Nephron progenitor cell (in vitro differentiated cells): Measurements from ENCODE around the gene ATG9A.
A peak's percentile ranks its signal among the peaks of the same experiment; 100 is the strongest.

Experiments
- DNase-seq: peaks from one replicate; pipeline ENCODE4 v3.0.0; 2021
- H3K27ac Mint-ChIP-seq: 2 replicates; pipeline ENCODE4 v1.8.0; 2021; ENCODE audit warnings: mild to moderate bottlenecking, moderate library complexity, mixed read lengths
- H3K27me3 Mint-ChIP-seq: 2 replicates; pipeline ENCODE4 v1.8.0; 2021; ENCODE audit warnings: mild to moderate bottlenecking, low read depth, mixed read lengths; ENCODE audit not compliant: poor library complexity
- H3K36me3 Mint-ChIP-seq: 2 replicates; pipeline ENCODE4 v1.8.0; 2021; ENCODE audit warnings: low read depth, mixed read lengths
- H3K4me1 Mint-ChIP-seq: 2 replicates; pipeline ENCODE4 v1.8.0; 2021; ENCODE audit warnings: mixed read lengths
- H3K4me3 Mint-ChIP-seq: 2 replicates; pipeline ENCODE4 v1.8.0; 2021; ENCODE audit warnings: mild to moderate bottlenecking, moderate library complexity, mixed read lengths
- H3K9me3 Mint-ChIP-seq: 2 replicates; pipeline ENCODE4 v1.8.0; 2021; ENCODE audit warnings: mild to moderate bottlenecking, moderate library complexity, mixed read lengths
- CTCF ChIP-seq: fragments of 200-600 bp; sonication (generic); IDR thresholded peaks from 2 replicates; pipeline ENCODE4 v1.5.0; 2021; ENCODE audit warnings: antibody characterized with exemption

The ATG9A gene

DNA sequence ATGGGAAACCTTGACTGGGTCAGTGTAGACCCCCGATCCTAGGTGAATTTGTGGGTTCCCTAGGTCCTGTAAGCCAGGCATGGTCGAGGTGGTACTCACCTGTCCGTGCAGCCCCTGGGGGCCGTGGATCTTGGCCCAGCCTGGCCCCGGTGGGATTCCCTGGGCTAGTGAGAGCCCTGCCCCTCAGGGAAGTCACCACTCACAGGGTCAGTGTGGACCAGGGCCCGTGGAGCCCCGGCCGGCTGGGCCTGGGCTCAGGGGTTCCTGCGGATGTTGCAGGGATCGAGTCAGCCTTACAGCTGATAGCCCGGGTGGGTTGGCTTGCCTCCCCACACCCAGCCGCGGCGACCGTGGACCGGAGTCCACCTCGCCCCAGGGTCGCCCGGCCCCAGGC is 528 bp downstream of the ATG9A start:
- DNase-seq = no peak
- Mint-ChIP-seq H3K27ac (no peak overlapping the region), H3K4me1 (peaks cover 41% of the 10 kb centered on the region), H3K4me3 (peak overlapping the region; percentile 84), H3K27me3 (peaks cover 7% of the 10 kb centered on the region), H3K9me3 (no peaks in the 10 kb centered on the region), H3K36me3 (peaks cover 48% of the 10 kb centered on the region)
- no peak for TF ChIP-seq CTCF

GRCh38 chr2:219228041-219228910 is 1.2 kb downstream of the ATG9A start:
- Mint-ChIP-seq H3K27ac (peak overlapping the region; percentile 42), H3K27me3 (peaks cover 7% of the 10 kb centered on the region), H3K4me3 (peak overlapping the region; percentile 84), H3K4me1 (peaks cover 41% of the 10 kb centered on the region), H3K36me3 (peaks cover 48% of the 10 kb centered on the region), H3K9me3 (no peaks in the 10 kb centered on the region)
- no peak for TF ChIP-seq CTCF
- DNase-seq = no peak

- H3K9me3 Mint-ChIP-seq = no peaks in the 10 kb centered on the region
- H3K4me3 Mint-ChIP-seq = no peak overlapping the region
- TF ChIP-seq CTCF = no peak
- DNase-seq = no peak
- peaks cover 22% of the 10 kb centered on the region for H3K4me1 Mint-ChIP-seq
- H3K36me3 Mint-ChIP-seq = peaks cover 40% of the 10 kb centered on the region
- peak overlapping the region; percentile 82 for H3K27ac Mint-ChIP-seq
- peaks cover 7% of the 10 kb centered on the region for H3K27me3 Mint-ChIP-seq
Observed at GRCh38 chr2:219225350-219225749, 4.1 kb downstream of the ATG9A start.

DNA sequence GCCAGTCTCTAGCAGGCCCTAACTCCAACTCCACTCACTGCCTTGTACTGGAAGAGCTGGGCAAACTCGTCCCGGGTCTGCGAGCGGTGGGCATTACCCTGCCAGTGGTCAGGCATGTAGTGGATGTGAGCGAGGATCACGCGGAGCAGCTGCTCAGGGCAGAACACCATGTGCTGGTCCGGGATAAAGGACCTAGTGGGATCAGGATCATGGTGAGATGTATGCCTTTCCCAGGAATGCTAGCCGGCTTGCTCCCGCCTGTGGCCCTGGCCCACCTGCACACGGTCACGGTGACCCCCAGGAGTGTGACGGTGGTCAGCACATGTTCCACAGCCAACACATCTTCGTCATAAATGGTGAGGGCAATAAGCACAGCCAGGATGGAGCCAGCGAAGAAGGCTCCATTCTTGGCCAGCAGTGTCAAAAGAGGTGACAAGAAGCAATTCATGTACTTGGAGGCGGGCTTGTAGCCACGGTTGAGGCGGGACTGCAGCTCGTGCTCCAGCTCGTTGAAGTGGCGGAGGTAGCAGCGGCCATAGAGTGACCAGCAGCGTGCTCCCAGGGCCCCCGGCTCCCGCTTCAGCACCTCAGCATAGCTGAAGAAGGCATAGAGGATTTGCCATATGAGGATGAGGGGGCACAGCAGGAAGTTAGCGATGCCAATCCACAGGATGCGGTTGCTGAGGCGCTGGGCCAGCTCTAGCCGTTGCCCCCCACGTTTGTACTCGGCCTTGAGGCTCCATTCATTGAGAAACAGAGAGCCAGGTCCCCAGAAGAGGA is 5.4 kb downstream of the ATG9A start:
- H3K27ac Mint-ChIP-seq = no peak overlapping the region
- no peak overlapping the region for H3K4me3 Mint-ChIP-seq
- H3K9me3 Mint-ChIP-seq = no peaks in the 10 kb centered on the region
- peaks cover 7% of the 10 kb centered on the region for H3K27me3 Mint-ChIP-seq
- H3K4me1 Mint-ChIP-seq = peaks cover 19% of the 10 kb centered on the region
- H3K36me3 Mint-ChIP-seq = peaks cover 48% of the 10 kb centered on the region
- no peak for DNase-seq
- no peak for TF ChIP-seq CTCF

DNA sequence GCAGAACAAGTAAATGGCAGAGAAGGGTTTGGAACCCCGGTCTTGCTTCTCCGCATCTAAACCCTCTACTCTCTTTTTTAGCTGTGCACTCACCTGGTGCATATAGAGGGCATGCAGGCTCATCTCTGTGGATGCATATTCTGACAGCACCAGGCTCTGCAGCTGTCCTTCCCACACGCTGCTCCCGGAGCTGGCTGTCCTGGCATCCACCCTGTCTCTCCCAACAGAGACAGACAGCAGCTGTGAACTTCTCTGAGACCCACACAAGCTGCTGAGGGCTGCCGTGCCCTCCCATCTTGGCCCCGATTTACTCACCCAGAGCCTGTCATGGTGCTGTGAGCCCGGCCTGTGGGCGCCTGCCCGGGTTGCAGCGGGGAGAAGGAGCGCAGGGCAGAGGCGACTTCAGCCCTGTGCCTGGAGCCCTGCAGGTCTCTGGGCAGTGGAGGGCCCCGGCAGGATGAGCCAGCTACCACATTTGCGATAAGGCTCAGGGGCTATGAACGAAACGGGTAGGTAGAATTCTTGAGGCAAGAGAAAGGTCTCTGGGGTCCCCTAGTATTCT is 7.4 kb downstream of the ATG9A start:
- Mint-ChIP-seq H3K36me3 (peaks cover 48% of the 10 kb centered on the region), H3K27me3 (peaks cover 2% of the 10 kb centered on the region), H3K9me3 (no peaks in the 10 kb centered on the region), H3K4me3 (no peak overlapping the region), H3K4me1 (peaks cover 12% of the 10 kb centered on the region), H3K27ac (no peak overlapping the region)
- DNase-seq = no peak
- TF ChIP-seq CTCF = no peak
